Activated CD4-positive, alpha-beta T cell treated with anti-CD3 and anti-CD28 coated beads, Interleukin-2, amount 10 ng/mL, durations not matched to agents 24 days and 14 days (primary cell): Measurements from ENCODE around the gene TBC1D1. TPM values are rescaled to one million over a fixed set of nuclear protein-coding genes. Genes with fewer than 3 reads are reported as not detected.

Experiments
- DNase-seq: peaks from one replicate; pipeline ENCODE4 v3.0.0; 2022
- H3K27ac Mint-ChIP-seq: one replicate; pipeline ENCODE4 v1.8.0; 2022; ENCODE audit warnings: mild to moderate bottlenecking, mixed read lengths
- H3K27me3 Mint-ChIP-seq: one replicate; pipeline ENCODE4 v1.8.0; 2022; ENCODE audit warnings: mixed read lengths
- H3K36me3 Mint-ChIP-seq: one replicate; pipeline ENCODE4 v1.8.0; 2022; ENCODE audit warnings: low read depth, mild to moderate bottlenecking, mixed read lengths
- H3K4me1 Mint-ChIP-seq: one replicate; pipeline ENCODE4 v1.8.0; 2021; ENCODE audit warnings: mixed read lengths
- H3K4me3 Mint-ChIP-seq: one replicate; pipeline ENCODE4 v1.8.0; 2022; ENCODE audit warnings: mild to moderate bottlenecking, moderate library complexity, mixed read lengths
- H3K9me3 Mint-ChIP-seq: one replicate; pipeline ENCODE4 v1.8.0; 2021; ENCODE audit warnings: mixed read lengths
- intact Hi-C: fragments of 100-400 bp; cut with micrococcal nuclease; formaldehyde crosslinking; loops from one replicate; pipeline ENCODE4 v1.15.1; 2023
- total RNA-seq: library from RNA; stranded (reverse); gene quantifications from 2 replicates; pipeline ENCODE4 v1.2.3, GENCODE V29; 2022

Gene TBC1D1
- total RNA-seq, 1 donor from 2014 or later: 61.6 TPM

DNA sequence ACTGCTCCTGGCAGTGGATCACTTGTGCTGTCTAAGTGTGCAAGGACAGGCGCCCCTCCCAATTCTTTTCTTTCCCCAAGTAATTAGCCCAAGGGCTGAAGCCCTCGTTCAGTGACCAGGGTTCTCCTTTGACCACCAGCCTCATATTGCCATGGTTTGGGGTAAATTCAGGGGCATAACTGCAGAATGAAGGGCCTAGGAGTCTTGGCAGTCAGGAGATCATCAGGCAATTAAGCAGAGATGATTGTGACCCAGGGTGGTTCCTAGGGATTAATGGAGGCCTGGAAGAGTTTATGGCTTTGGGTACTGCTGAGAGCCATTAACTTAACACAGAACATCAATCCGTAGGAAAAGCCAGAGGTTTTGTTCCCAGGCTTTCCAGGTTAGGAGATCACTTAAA lies 240.0 kb downstream of the TBC1D1 start:
- Mint-ChIP-seq H3K9me3 (no peaks in the 10 kb centered on the region), H3K36me3 (peaks cover 53% of the 10 kb centered on the region), H3K27me3 (peaks cover 2% of the 10 kb centered on the region), H3K4me3 (peak overlapping the region; percentile 27), H3K4me1 (peaks cover 53% of the 10 kb centered on the region), H3K27ac (peak overlapping the region; percentile 87)
- intact Hi-C loops: loop anchor here (1.0 to 10.0 kb wide), 5 partner anchors 52 to 1221 kb away; partner anchors contain the start of genes RELL1 and TMEM156
- no peak for DNase-seq

DNA sequence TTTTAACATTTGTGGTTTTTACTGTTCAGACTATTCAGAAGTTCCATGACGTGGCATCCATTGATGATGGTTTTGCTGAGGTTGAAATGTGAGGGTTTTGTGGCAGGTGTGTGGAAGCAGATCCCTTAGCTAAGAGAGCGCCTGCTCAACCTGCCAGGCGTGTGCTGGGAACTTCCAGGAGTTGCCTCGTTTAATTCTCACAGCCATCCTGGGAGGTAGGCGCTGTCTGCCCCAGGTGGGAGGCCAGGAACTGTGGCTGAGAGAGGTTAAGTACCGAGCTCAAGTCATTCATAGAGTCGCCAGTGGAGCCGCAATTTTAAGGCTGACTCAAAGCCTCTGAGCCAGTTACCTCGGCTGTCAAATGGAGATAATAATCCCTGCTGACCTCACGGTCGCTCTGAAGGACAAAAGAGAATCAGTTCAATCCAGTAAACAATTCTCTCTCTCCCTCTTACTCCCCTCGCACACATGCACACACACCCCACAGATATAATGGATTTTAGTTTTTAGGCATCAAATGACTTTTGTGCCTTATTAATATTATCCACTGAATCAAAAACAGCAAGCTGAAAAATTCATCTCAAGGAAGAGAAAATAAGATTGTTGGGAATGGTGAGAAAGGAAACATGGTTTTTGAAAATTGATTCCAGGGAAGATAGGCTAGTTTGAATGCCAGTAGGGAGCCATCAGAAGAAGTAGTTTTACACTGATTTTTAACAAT lies 240.6 kb downstream of the TBC1D1 start:
- Mint-ChIP-seq H3K27me3 (peaks cover 2% of the 10 kb centered on the region), H3K36me3 (peaks cover 55% of the 10 kb centered on the region), H3K4me3 (peak overlapping the region; percentile 76), H3K9me3 (no peaks in the 10 kb centered on the region), H3K4me1 (peaks cover 52% of the 10 kb centered on the region), H3K27ac (peak overlapping the region; percentile 87)
- intact Hi-C loops: loop anchor here (1.0 to 10.0 kb wide), 17 partner anchors 30 to 1221 kb away; partner anchors contain the start of genes PGM2, RELL1, TBC1D1 and TLR1
- peak; percentile 94 for DNase-seq

- intact Hi-C loops: loop anchor here (1.0 to 10.0 kb wide), 16 partner anchors 29 to 1220 kb away; partner anchors contain the start of genes PGM2, RELL1, TBC1D1 and TLR1
- Mint-ChIP-seq H3K36me3 (peaks cover 55% of the 10 kb centered on the region), H3K9me3 (no peaks in the 10 kb centered on the region), H3K4me3 (peak overlapping the region; percentile 76), H3K27me3 (peaks cover 2% of the 10 kb centered on the region), H3K27ac (peak overlapping the region; percentile 87), H3K4me1 (peaks cover 52% of the 10 kb centered on the region)
- DNase-seq: peak; percentile 93
Measured at GRCh38 chr4:38132107-38132673, 241.3 kb downstream of the TBC1D1 start.

GRCh38 chr4:38132843-38133662 lies 242.2 kb downstream of the TBC1D1 start:
- DNase-seq: no peak
- H3K9me3 Mint-ChIP-seq: no peaks in the 10 kb centered on the region
- peak overlapping the region; percentile 26 for H3K4me3 Mint-ChIP-seq
- peaks cover 50% of the 10 kb centered on the region for H3K4me1 Mint-ChIP-seq
- peaks cover 61% of the 10 kb centered on the region for H3K36me3 Mint-ChIP-seq
- intact Hi-C loops: loop anchor here (1.0 to 10.0 kb wide), 16 partner anchors 28 to 1219 kb away; partner anchors contain the start of genes PGM2, RELL1, TBC1D1 and TLR1
- H3K27me3 Mint-ChIP-seq: peaks cover 2% of the 10 kb centered on the region
- peak overlapping the region; percentile 39 for H3K27ac Mint-ChIP-seq

GRCh38 chr4:38133711-38134480 lies 243.0 kb downstream of the TBC1D1 start:
- Mint-ChIP-seq H3K36me3 (peaks cover 62% of the 10 kb centered on the region), H3K27ac (no peak overlapping the region)

DNA sequence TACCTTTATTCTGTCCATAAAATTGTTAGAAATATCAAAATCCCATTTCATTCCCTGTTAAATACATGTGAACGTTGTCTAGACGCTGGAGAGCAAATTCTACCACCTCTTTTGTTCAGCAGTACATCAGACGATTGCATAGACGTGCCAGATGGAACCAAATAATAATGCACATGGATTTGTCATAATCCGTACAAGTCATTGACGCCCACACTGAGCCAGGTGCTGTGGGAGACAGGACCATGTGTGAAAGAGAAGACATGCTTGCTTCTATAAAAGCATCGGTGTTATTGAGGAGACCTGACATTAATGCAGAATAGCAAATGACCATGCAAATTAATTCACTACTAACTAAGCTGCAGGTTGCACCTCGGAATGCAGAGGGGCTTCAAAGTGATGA lies 244.3 kb downstream of the TBC1D1 start:
- peaks cover 67% of the 10 kb centered on the region for H3K36me3 Mint-ChIP-seq
- peaks cover 2% of the 10 kb centered on the region for H3K27me3 Mint-ChIP-seq
- H3K9me3 Mint-ChIP-seq: no peaks in the 10 kb centered on the region
- peaks cover 40% of the 10 kb centered on the region for H3K4me1 Mint-ChIP-seq
- intact Hi-C loops: loop anchor here (10.0 kb wide), 2 partner anchors 450 to 900 kb away; partner anchors contain the start of genes RELL1 and TMEM156
- no peak overlapping the region for H3K27ac Mint-ChIP-seq
- no peak overlapping the region for H3K4me3 Mint-ChIP-seq
- DNase-seq: no peak

More at GRCh38 chr4:38133711-38134480, 243.0 kb downstream of the TBC1D1 start:
- peaks cover 2% of the 10 kb centered on the region for H3K27me3 Mint-ChIP-seq
- intact Hi-C loops: loop anchor here (2.0 to 10.0 kb wide), 9 partner anchors 157 to 1218 kb away; partner anchors contain the start of genes RELL1, TBC1D1, TLR1 and TLR6
- no peaks in the 10 kb centered on the region for H3K9me3 Mint-ChIP-seq
- DNase-seq: no peak
- H3K4me3 Mint-ChIP-seq: no peak overlapping the region
- H3K4me1 Mint-ChIP-seq: peaks cover 49% of the 10 kb centered on the region

DNA sequence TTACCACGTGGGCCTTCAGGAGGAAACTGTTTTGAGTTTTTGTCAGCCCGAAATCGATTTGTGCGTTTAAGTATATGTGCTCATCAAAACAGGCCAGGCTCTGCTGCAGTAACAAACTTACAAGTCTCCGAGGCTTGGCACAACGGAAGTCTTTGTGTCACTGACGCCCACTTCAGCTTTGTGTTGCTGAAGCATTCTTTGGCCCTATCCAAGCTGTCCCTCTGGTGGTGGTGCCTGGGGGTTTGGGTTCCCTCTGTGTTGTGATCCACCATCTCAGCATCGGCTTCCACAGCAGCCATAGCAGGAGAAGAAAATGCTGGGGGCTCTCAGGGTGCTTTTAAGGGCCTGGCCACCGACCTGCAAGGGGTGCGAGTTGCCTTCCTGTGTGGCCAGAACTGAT lies 245.7 kb downstream of the TBC1D1 start:
- no peak for DNase-seq
- peaks cover 65% of the 10 kb centered on the region for H3K36me3 Mint-ChIP-seq
- no peaks in the 10 kb centered on the region for H3K9me3 Mint-ChIP-seq
- intact Hi-C loops: loop anchor here (10.0 kb wide), 2 partner anchors 452 to 898 kb away; partner anchors contain the start of genes RELL1 and TMEM156
- H3K27ac Mint-ChIP-seq: no peak overlapping the region
- no peak overlapping the region for H3K4me3 Mint-ChIP-seq
- H3K27me3 Mint-ChIP-seq: no peaks in the 10 kb centered on the region
- peaks cover 28% of the 10 kb centered on the region for H3K4me1 Mint-ChIP-seq

GRCh38 chr4:38137080-38137479 lies 246.2 kb downstream of the TBC1D1 start:
- H3K4me1 Mint-ChIP-seq: peaks cover 24% of the 10 kb centered on the region
- no peak for DNase-seq
- H3K9me3 Mint-ChIP-seq: no peaks in the 10 kb centered on the region
- H3K27me3 Mint-ChIP-seq: no peaks in the 10 kb centered on the region
- no peak overlapping the region for H3K4me3 Mint-ChIP-seq
- intact Hi-C loops: loop anchor here (10.0 kb wide), 2 partner anchors 452 to 898 kb away; partner anchors contain the start of genes RELL1 and TMEM156
- H3K36me3 Mint-ChIP-seq: peaks cover 67% of the 10 kb centered on the region
- no peak overlapping the region for H3K27ac Mint-ChIP-seq

DNA sequence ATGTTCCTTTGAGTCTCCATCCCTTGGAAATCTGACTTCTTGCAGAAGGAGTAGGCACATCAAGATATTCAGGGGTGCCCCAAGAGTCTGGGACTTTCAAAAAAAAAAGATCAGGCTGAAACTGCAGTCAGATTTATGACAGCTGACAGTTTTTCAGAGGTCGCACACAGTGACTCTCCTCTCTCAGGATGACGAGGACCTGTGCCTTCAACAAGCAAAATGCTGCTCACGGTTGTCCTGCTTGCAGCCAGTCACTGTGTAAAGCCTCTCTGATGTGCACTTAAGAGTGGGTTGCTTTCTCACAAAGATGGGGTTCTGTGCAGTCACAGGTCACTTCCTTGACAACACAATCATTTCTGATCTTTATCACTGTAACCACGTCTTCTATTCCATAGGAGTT lies 247.5 kb downstream of the TBC1D1 start:
- intact Hi-C loops: loop anchor here (10.0 kb wide), 2 partner anchors 454 to 896 kb away; partner anchors contain the start of genes RELL1 and TMEM156
- Mint-ChIP-seq H3K9me3 (no peaks in the 10 kb centered on the region), H3K4me3 (no peak overlapping the region), H3K27me3 (no peaks in the 10 kb centered on the region), H3K36me3 (peaks cover 64% of the 10 kb centered on the region), H3K4me1 (peaks cover 15% of the 10 kb centered on the region), H3K27ac (no peak overlapping the region)
- no peak for DNase-seq

GRCh38 chr4:38139187-38139586 lies 248.3 kb downstream of the TBC1D1 start:
- intact Hi-C loops: loop anchor here (10.0 kb wide), 2 partner anchors 454 to 896 kb away; partner anchors contain the start of genes RELL1 and TMEM156
- H3K9me3 Mint-ChIP-seq: no peaks in the 10 kb centered on the region
- no peak overlapping the region for H3K4me3 Mint-ChIP-seq
- peaks cover 56% of the 10 kb centered on the region for H3K36me3 Mint-ChIP-seq
- DNase-seq: no peak
- no peak overlapping the region for H3K27ac Mint-ChIP-seq
- no peaks in the 10 kb centered on the region for H3K27me3 Mint-ChIP-seq
- peaks cover 8% of the 10 kb centered on the region for H3K4me1 Mint-ChIP-seq

DNA sequence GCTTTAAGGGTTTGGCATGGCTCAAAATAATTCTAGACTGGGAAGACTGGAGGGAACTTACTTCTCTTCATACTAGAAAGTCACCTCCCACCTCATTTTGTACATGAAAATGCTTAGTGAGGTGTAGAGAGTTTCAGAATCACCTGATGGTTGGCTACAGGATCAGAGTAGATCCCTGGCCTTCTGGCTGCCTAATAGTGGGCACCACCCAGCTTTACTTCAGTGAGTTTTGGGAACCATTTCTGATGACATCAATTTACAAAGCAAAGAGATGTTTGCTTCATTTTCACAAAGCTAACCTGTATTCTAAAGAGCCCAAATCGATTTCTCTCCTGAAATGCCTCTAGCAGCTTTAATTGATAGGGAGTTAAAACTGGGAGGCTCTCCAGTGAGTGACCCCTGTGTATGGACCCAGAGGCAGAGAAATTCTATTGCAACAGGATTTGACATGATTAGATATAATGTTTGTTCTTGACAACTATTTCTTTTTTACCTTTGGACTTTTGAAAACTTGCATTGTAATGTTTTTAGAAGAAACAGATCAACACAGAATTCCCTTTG lies 249.8 kb downstream of the TBC1D1 start:
- Mint-ChIP-seq H3K4me3 (no peak overlapping the region), H3K27me3 (no peaks in the 10 kb centered on the region), H3K4me1 (peaks cover 7% of the 10 kb centered on the region), H3K27ac (no peak overlapping the region), H3K9me3 (no peaks in the 10 kb centered on the region), H3K36me3 (peaks cover 44% of the 10 kb centered on the region)
- no peak for DNase-seq
- intact Hi-C loops: no loop called here

DNA sequence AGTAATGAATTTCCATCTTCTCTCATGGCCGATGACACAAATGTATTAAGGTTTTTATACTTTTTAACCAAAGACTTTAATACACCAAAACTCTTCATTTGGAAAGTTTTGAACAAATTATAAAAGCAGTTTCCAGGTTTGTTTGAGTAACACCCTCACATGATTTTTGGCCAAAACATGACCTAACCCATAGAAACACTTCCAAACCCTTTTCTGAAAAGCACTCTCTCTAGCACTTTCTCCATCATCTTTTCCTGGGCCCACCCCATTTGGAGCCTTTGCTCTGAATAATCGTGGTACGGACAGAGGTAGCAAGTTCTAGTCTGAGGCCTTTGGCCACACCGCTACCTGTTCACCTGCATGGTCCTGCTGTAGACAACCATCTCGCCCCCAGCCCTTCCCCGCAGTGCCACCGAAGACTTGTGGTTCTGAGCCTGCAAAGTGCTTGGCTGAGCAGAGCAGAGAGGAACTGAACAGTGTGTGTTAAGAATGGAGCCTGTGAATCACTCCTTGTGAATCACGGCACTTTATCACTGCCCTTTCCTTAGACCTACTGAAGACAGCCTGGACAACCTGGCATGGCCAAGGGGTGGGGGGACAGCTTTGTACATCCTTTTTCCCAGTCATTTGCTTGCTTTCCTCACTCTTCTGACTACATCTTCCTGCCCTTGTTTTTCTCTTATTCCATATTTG lies 251.1 kb downstream of the TBC1D1 start:
- Mint-ChIP-seq H3K4me1 (peaks cover 7% of the 10 kb centered on the region), H3K27me3 (no peaks in the 10 kb centered on the region), H3K4me3 (no peak overlapping the region), H3K9me3 (no peaks in the 10 kb centered on the region), H3K27ac (no peak overlapping the region), H3K36me3 (peaks cover 37% of the 10 kb centered on the region)
- intact Hi-C loops: no loop called here
- no peak for DNase-seq
